OCI-LY1 (cell line): Measurements from ENCODE around the gene AMIGO3.

Source experiments
- H2AFZ ChIP-seq: fragments of 200-600 bp; sonication (generic), shearing (Covaris generic); 2 replicates; pipeline ENCODE4 v1.6.0; 2014; ENCODE audit warnings: antibody characterized with exemption, mild to moderate bottlenecking, low read length
- H3F3A ChIP-seq: fragments of 200-600 bp; sonication (generic), shearing (Covaris generic); 2 replicates; pipeline ENCODE4 v1.6.0; 2014; ENCODE audit warnings: mild to moderate bottlenecking, antibody characterized with exemption, low read length, moderate library complexity; ENCODE audit not compliant: insufficient read depth
- H3K27ac ChIP-seq: fragments of 200-600 bp; sonication (generic); 2 replicates; pipeline ENCODE4 v1.5.1; 2014; ENCODE audit warnings: low read length, mixed run types, mild to moderate bottlenecking, low read depth; ENCODE audit not compliant: poor library complexity, severe bottlenecking
- H3K27me3 ChIP-seq: fragments of 200-600 bp; sonication (generic); 2 replicates; pipeline ENCODE4 v1.6.0; 2014; ENCODE audit warnings: antibody characterized with exemption, mild to moderate bottlenecking, low read length, moderate library complexity; ENCODE audit not compliant: insufficient read depth
- H3K36me3 ChIP-seq: fragments of 200-600 bp; sonication (generic); 2 replicates; pipeline ENCODE4 v1.6.1; 2014; ENCODE audit warnings: mild to moderate bottlenecking, antibody characterized with exemption, low read length, moderate library complexity, mixed read lengths; ENCODE audit not compliant: insufficient read depth
- H3K4me1 ChIP-seq: fragments of 200-600 bp; sonication (generic); 2 replicates; pipeline ENCODE4 v1.5.1; 2014; ENCODE audit warnings: mild to moderate bottlenecking, low read length, moderate library complexity; ENCODE audit not compliant: insufficient read depth, severe bottlenecking
- H3K4me2 ChIP-seq: fragments of 200-600 bp; sonication (generic), shearing (Covaris generic); 2 replicates; pipeline ENCODE4 v1.6.1; 2014; ENCODE audit warnings: low read length
- H3K4me3 ChIP-seq: fragments of 200-600 bp; sonication (generic); 2 replicates; pipeline ENCODE4 v1.5.1; 2014; ENCODE audit warnings: low read length, low read depth, mild to moderate bottlenecking, mixed read lengths; ENCODE audit not compliant: poor library complexity, severe bottlenecking
- H3K79me2 ChIP-seq: fragments of 200-600 bp; shearing (Covaris generic); 2 replicates; pipeline ENCODE4 v1.6.1; 2016; ENCODE audit warnings: mixed run types, low read length, mixed read lengths; ENCODE audit not compliant: insufficient read depth
- H3K9ac ChIP-seq: fragments of 200-600 bp; sonication (generic), shearing (Covaris generic); 2 replicates; pipeline ENCODE4 v1.6.1; 2014; ENCODE audit warnings: mild to moderate bottlenecking, low read length, mixed read lengths
- H3K9me2 ChIP-seq: fragments of 200-600 bp; sonication (generic), shearing (Covaris generic); 2 replicates; pipeline ENCODE4 v1.6.1; 2014; ENCODE audit warnings: low read depth, mild to moderate bottlenecking, low read length, mixed read lengths
- H3K9me3 ChIP-seq: fragments of 200-600 bp; shearing (Covaris generic); 2 replicates; pipeline ENCODE4 v1.6.1; 2014; ENCODE audit warnings: low read length, mixed read lengths
- H4K20me1 ChIP-seq: fragments of 200-600 bp; sonication (generic), shearing (Covaris generic); 2 replicates; pipeline ENCODE4 v1.6.0; 2016; ENCODE audit warnings: mild to moderate bottlenecking, low read length; ENCODE audit not compliant: insufficient read depth
- CTCF ChIP-seq: fragments of 200-600 bp; sonication (generic), shearing (Covaris generic); IDR thresholded peaks from 2 replicates; pipeline ENCODE4 v1.5.1; 2017; ENCODE audit warnings: mild to moderate bottlenecking, antibody characterized with exemption, low read length, moderate library complexity, mixed read lengths
- EZH2 ChIP-seq: fragments of 200-600 bp; sonication (generic), shearing (Covaris generic); IDR thresholded peaks from 2 replicates; pipeline ENCODE4 v1.8.0; 2017; ENCODE audit warnings: borderline replicate concordance, mixed run types, mild to moderate bottlenecking, antibody characterized with exemption, low read length, moderate library complexity, mixed read lengths

The AMIGO3 gene

GRCh38 chr3:49714728-49715550 is 4.5 kb downstream of the AMIGO3 start:
- no peak overlapping the region for H3K9ac ChIP-seq
- no peaks in the 10 kb centered on the region for H3K27me3 ChIP-seq
- H3K9me2 ChIP-seq: no peaks in the 10 kb centered on the region
- H3K27ac ChIP-seq: no peak overlapping the region
- no peak for TF ChIP-seq CTCF
- no peak for TF ChIP-seq EZH2
- no peak overlapping the region for H3K4me2 ChIP-seq
- H3K36me3 ChIP-seq: peaks cover 24% of the 10 kb centered on the region
- H3K4me3 ChIP-seq: no peak overlapping the region
- no peaks in the 10 kb centered on the region for H3K79me2 ChIP-seq
- no peak overlapping the region for H2AFZ ChIP-seq
- H3F3A ChIP-seq: no peaks in the 10 kb centered on the region
- no peaks in the 10 kb centered on the region for H4K20me1 ChIP-seq
- H3K4me1 ChIP-seq: peaks cover 3% of the 10 kb centered on the region
- H3K9me3 ChIP-seq: no peaks in the 10 kb centered on the region

GRCh38 chr3:49713336-49714105 is 6.0 kb downstream of the AMIGO3 start:
- Histone ChIP-seq H3K36me3 (peaks cover 20% of the 10 kb centered on the region), H3K4me2 (no peak overlapping the region), H3K9ac (no peak overlapping the region), H3K9me2 (no peaks in the 10 kb centered on the region), H2AFZ (no peak overlapping the region), H3K4me3 (no peak overlapping the region), H3K4me1 (no peaks in the 10 kb centered on the region), H3K9me3 (no peaks in the 10 kb centered on the region), H3F3A (no peaks in the 10 kb centered on the region), H3K27ac (no peak overlapping the region), H3K79me2 (no peaks in the 10 kb centered on the region), H3K27me3 (no peaks in the 10 kb centered on the region), H4K20me1 (no peaks in the 10 kb centered on the region)
- TF ChIP-seq EZH2 (no peak), CTCF (no peak)

- H3F3A ChIP-seq: no peaks in the 10 kb centered on the region
- H3K27ac ChIP-seq: no peak overlapping the region
- H3K4me1 ChIP-seq: no peaks in the 10 kb centered on the region
- no peaks in the 10 kb centered on the region for H3K79me2 ChIP-seq
- H3K9ac ChIP-seq: no peak overlapping the region
- H3K9me2 ChIP-seq: no peaks in the 10 kb centered on the region
- H4K20me1 ChIP-seq: no peaks in the 10 kb centered on the region
- no peak overlapping the region for H3K4me2 ChIP-seq
- H3K9me3 ChIP-seq: no peaks in the 10 kb centered on the region
- H3K36me3 ChIP-seq: peaks cover 13% of the 10 kb centered on the region
- no peaks in the 10 kb centered on the region for H3K27me3 ChIP-seq
- no peak overlapping the region for H2AFZ ChIP-seq
- no peak overlapping the region for H3K4me3 ChIP-seq
- TF ChIP-seq EZH2 (no peak), CTCF (no peak)
Measured at GRCh38 chr3:49712631-49713317, 6.7 kb downstream of the AMIGO3 start.
